Neural cell (in vitro differentiated cells): Measurements from ENCODE around the gene COASY. TPM values are rescaled to one million over a fixed set of nuclear protein-coding genes. Genes with fewer than 3 reads are reported as not detected.

ENCODE experiments used
- polyA plus RNA-seq: library from polyadenylated mRNA; depleted of rRNA; stranded (reverse); fragments of >200 nt; gene quantifications from 2 replicates; pipeline ENCODE4 v1.2.3, GENCODE V29; 2014

Gene COASY
- polyA plus RNA-seq, 1 donor from 2014 or later = 8.2 TPM

Other genes starting within 250 kb of the COASY start
- 24.2 and 25.5 TPM in 2 replicates for gene STAT3, start 173.7 kb upstream of the COASY start, polyA plus RNA-seq
- 0.07 and 0.18 TPM in 2 replicates for gene CAVIN1, start 138.9 kb upstream of the COASY start, polyA plus RNA-seq
- gene ATP6V0A1, start 103.3 kb upstream of the COASY start, polyA plus RNA-seq = 92.1 and 94.0 TPM in 2 replicates
- gene NAGLU, start 25.9 kb upstream of the COASY start, polyA plus RNA-seq = 12.1 and 17.1 TPM in 2 replicates
- gene HSD17B1, start 9.2 kb upstream of the COASY start, polyA plus RNA-seq = 1.0 and 2.1 TPM in 2 replicates
- 35.7 and 47.2 TPM in 2 replicates for gene MLX, start 5.0 kb downstream of the COASY start, polyA plus RNA-seq
- 22.5 and 36.2 TPM in 2 replicates for gene PSMC3IP, start 15.6 kb downstream of the COASY start, polyA plus RNA-seq
- 30.1 and 34.6 TPM in 2 replicates for gene RETREG3, start 47.2 kb downstream of the COASY start, polyA plus RNA-seq
- 14.2 and 22.3 TPM in 2 replicates for gene TUBG1, start 47.5 kb downstream of the COASY start, polyA plus RNA-seq
- 24.9 and 28.9 TPM in 2 replicates for gene TUBG2, start 97.1 kb downstream of the COASY start, polyA plus RNA-seq
- 18.4 and 20.2 TPM in 2 replicates for gene PLEKHH3, start 114.8 kb downstream of the COASY start, polyA plus RNA-seq
- gene CCR10, start 119.7 kb downstream of the COASY start, polyA plus RNA-seq = 3.1 and 5.1 TPM in 2 replicates
- gene CNTNAP1, start 120.4 kb downstream of the COASY start, polyA plus RNA-seq = 21.9 and 23.9 TPM in 2 replicates
- gene EZH1, start 182.9 kb downstream of the COASY start, polyA plus RNA-seq = 52.5 and 68.3 TPM in 2 replicates
- 0.96 and 2.1 TPM in 2 replicates for gene RAMP2, start 199.1 kb downstream of the COASY start, polyA plus RNA-seq
- gene VPS25, start 211.3 kb downstream of the COASY start, polyA plus RNA-seq = 128 and 133 TPM in 2 replicates
- 0.10 TPM in 1 of 2 replicates, not detected in the other for gene WNK4, start 218.5 kb downstream of the COASY start, polyA plus RNA-seq
- gene COA3, start 236.6 kb downstream of the COASY start, polyA plus RNA-seq = 222 and 234 TPM in 2 replicates
- 0.21 and 1.2 TPM in 2 replicates for gene CNTD1, start 236.7 kb downstream of the COASY start, polyA plus RNA-seq